Esophagus muscularis mucosa (tissue), 3 donors: ENCODE data around the gene STARD13.

ENCODE experiments used
- CTCF ChIP-seq, 3 experiments: fragments of 200-600 bp in 2 of 3; fragments of 450-650 bp in 1 of 3; sonication (generic) in 2 of 3; IDR thresholded peaks; one replicate each; pipeline ENCODE4 v1.5.1; 2017 to 2019; ENCODE audit warnings: antibody characterized with exemption in 3 of 3, mild to moderate bottlenecking in 2 of 3, moderate library complexity in 1 of 3
- POLR2AphosphoS5 ChIP-seq, 2 donors: sonication (generic); formaldehyde crosslinking; IDR thresholded peaks; one replicate each; pipeline ENCODE4 v1.6.1; 2017; ENCODE audit warnings: antibody characterized with exemption in 2 of 2

- TF ChIP-seq CTCF (IDR thresholded peaks at IDR 0.05) (peak in 2 of 3 experiments; percentile 27 to 51), POLR2AphosphoS5 (IDR thresholded peaks at IDR 0.05) (no peak)
Observed at GRCh38 chr13:33057019-33057780, 228.4 kb downstream of the STARD13 start.
